HepG2 (cell line): Measurements from ENCODE around the gene ARSB. TPM values are rescaled to one million over a fixed set of nuclear protein-coding genes. Genes with fewer than 3 reads are reported as not detected.

Experiments used
- ATAC-seq: fragments of 200-7000 bp; cut with Tn5 transposase; 3 replicates; pipeline ENCODE4 v1.9.1; 2020; ENCODE audit warnings: mild to moderate bottlenecking, moderate library complexity
- BruUV-seq: library from RNA; stranded (reverse); fragments of 400-500 nt; replicated peaks from 2 replicates; lab custom pipeline; 2021; lab: Mats Ljungman, UMichigan
- CTCF ChIA-PET: fragments of 300-600 bp; formaldehyde crosslinking; extraction: SDS; loops from one replicate; lab custom pipeline; 2021; ENCODE audit warnings: low total read pairs, inconsistent platforms, low intra/inter-chr PET ratio; lab: Yijun Ruan, JAX
- POLR2A ChIA-PET: fragments of 350-600 bp; sonication (Branson Sonifier 250); formaldehyde crosslinking; loops from one replicate; lab custom pipeline; 2020; ENCODE audit warnings: antibody characterized with exemption, inconsistent platforms; lab: Yijun Ruan, JAX
- DNase-seq: peaks from one replicate; pipeline ENCODE4 v3.0.0-alpha.2; 2015; ENCODE audit warnings: low spot score
- FAIRE-seq: peaks from 3 replicates; lab custom pipeline; 2011; peaks lifted over from hg19 to GRCh38; lab: Jason Lieb, UNC
- H2AFZ ChIP-seq: one replicate; pipeline ENCODE4 v1.6.1; 2011; ENCODE audit warnings: low read length, inconsistent platforms
- H3K27ac ChIP-seq: fragments of 300-600 bp; 3 replicates; pipeline ENCODE4 v1.8.0; 2011; ENCODE audit warnings: mixed run types, mild to moderate bottlenecking, mixed read lengths, low read length, inconsistent platforms; ENCODE audit not compliant: insufficient read depth; ENCODE audit errors: extremely low read length
- H3K27me3 ChIP-seq, 2 experiments: fragments of 200-600 bp in 1 of 2; 2 replicates in 1 of 2; 3 replicates in 1 of 2; pipeline versions ENCODE4 v1.6.0 to v1.8.0; 2011; ENCODE audit warnings: low read length in 2 of 2, mild to moderate bottlenecking in 2 of 2, moderate library complexity in 2 of 2, inconsistent platforms in 1 of 2; ENCODE audit not compliant: insufficient read depth in 2 of 2, control insufficient read depth in 1 of 2
- H3K36me3 ChIP-seq, 2 experiments: fragments of 200-600 bp in 1 of 2; replicated peaks in 1 of 2; 2 replicates in 1 of 2; 3 replicates in 1 of 2; pipeline versions ENCODE4 v1.5.1 to v1.8.0; 2011; ENCODE audit warnings: low read length in 2 of 2, inconsistent platforms in 1 of 2; ENCODE audit not compliant: insufficient read depth in 2 of 2, control insufficient read depth in 1 of 2
- H3K4me1 ChIP-seq: 2 replicates; pipeline ENCODE4 v1.5.1; 2012; ENCODE audit warnings: low read length, inconsistent platforms; ENCODE audit not compliant: insufficient read depth
- H3K4me2 ChIP-seq: 2 replicates; pipeline ENCODE4 v1.6.0; 2011; ENCODE audit warnings: low read depth, low read length, inconsistent platforms
- H3K4me3 ChIP-seq, 3 experiments: fragments of 200-600 bp in 1 of 3; sonication (generic), shearing (Covaris generic) in 1 of 3; replicated peaks in 1 of 3; 2 replicates each; pipeline ENCODE4 v1.5.1; 2011 to 2016; ENCODE audit warnings: low read length in 3 of 3, inconsistent platforms in 2 of 3, low read depth in 2 of 3, mild to moderate bottlenecking in 2 of 3, control low read depth in 1 of 3, mixed read lengths in 1 of 3; ENCODE audit not compliant: insufficient read depth in 1 of 3
- H3K79me2 ChIP-seq: one replicate; pipeline ENCODE4 v1.6.1; 2011; ENCODE audit warnings: low read length, inconsistent platforms; ENCODE audit not compliant: insufficient read depth
- H3K9ac ChIP-seq: 2 replicates; pipeline ENCODE4 v1.6.0; 2011; ENCODE audit warnings: mild to moderate bottlenecking, low read depth, low read length, inconsistent platforms; ENCODE audit not compliant: insufficient read depth
- H3K9me3 ChIP-seq: 2 replicates; pipeline ENCODE4 v1.5.1; 2012; ENCODE audit warnings: mild to moderate bottlenecking, low read length
- H4K20me1 ChIP-seq: 2 replicates; pipeline ENCODE4 v1.6.0; 2011; ENCODE audit warnings: inconsistent platforms, mild to moderate bottlenecking, low read length, moderate library complexity; ENCODE audit not compliant: insufficient read depth
- ASH2L ChIP-seq: fragments of 300-600, 200-600 bp; sonication (generic); IDR thresholded peaks from 2 replicates; pipeline ENCODE4 v1.7.0; 2017; ENCODE audit warnings: low read depth, mild to moderate bottlenecking, moderate library complexity, mixed read lengths, low read length; ENCODE audit not compliant: insufficient read length
- ELF4 ChIP-seq: sonication (generic); formaldehyde crosslinking; IDR thresholded peaks from 2 replicates; pipeline ENCODE4 v1.5.0; 2020; ENCODE audit warnings: missing genetic modification reagents, mild to moderate bottlenecking, moderate library complexity, borderline replicate concordance
- KDM5B ChIP-seq: sonication (generic); formaldehyde crosslinking; IDR thresholded peaks from 2 replicates; pipeline ENCODE4 v1.4.0; 2020; ENCODE audit warnings: missing genetic modification reagents, mild to moderate bottlenecking, borderline replicate concordance
- PHF20 ChIP-seq: sonication (generic); formaldehyde crosslinking; IDR thresholded peaks from 2 replicates; pipeline ENCODE4 v1.5.0; 2020; ENCODE audit warnings: mild to moderate bottlenecking, missing genetic modification reagents
- ZNF230 ChIP-seq: sonication (generic); formaldehyde crosslinking; IDR thresholded peaks from 2 replicates; pipeline ENCODE4 v1.4.0; 2020; ENCODE audit warnings: mild to moderate bottlenecking, missing genetic modification reagents
- ZNF530 ChIP-seq: sonication (generic); formaldehyde crosslinking; IDR thresholded peaks from 2 replicates; pipeline ENCODE4 v1.5.0; 2020; ENCODE audit warnings: low read depth, mild to moderate bottlenecking, missing genetic modification reagents
- ZNF552 ChIP-seq: sonication (generic); formaldehyde crosslinking; IDR thresholded peaks from 2 replicates; pipeline ENCODE4 v1.9.0; 2022; ENCODE audit warnings: missing genetic modification reagents, mild to moderate bottlenecking, borderline replicate concordance
- ZNF761 ChIP-seq: sonication (generic); formaldehyde crosslinking; conservative IDR thresholded peaks from 2 replicates; pipeline ENCODE4 v1.4.0; 2020; ENCODE audit warnings: mild to moderate bottlenecking, missing genetic modification reagents
- WGBS: methylation state at CpG from one replicate; pipeline ENCODE4 v1.1.6; 2017; ENCODE audit warnings: low lambda C conversion rate; 5-methylcytosine and 5-hydroxymethylcytosine counted together
- in situ Hi-C: cut with HindIII; loops from 2 replicates; pipeline ENCODE4 v1.10.0; 2017; ENCODE audit warnings: low pct_unique_long_range_greater_than_20kb; ENCODE audit not compliant: extremely low pct_ligation_motif_present
- intact Hi-C: fragments of 100-400 bp; cut with micrococcal nuclease; formaldehyde crosslinking; loops from one replicate; pipeline ENCODE4 v1.10.0; 2022; ENCODE audit not compliant: unreplicated experiment
- polyA plus RNA-seq, 8 experiments: library from polyadenylated mRNA; depleted of rRNA in 3 of 8; stranded (reverse) in 7 of 8; unstranded in 1 of 8; fragments of >200 nt; fragmentation: Illumina TruSeq in 4 of 8; extraction: Trizol in 4 of 8; gene quantifications; 2 replicates each; pipeline versions ENCODE4 v1.2.1 to v1.2.3, GENCODE V29; 2011 to 2016; ENCODE audit warnings: low read depth in 4 of 8, missing spikeins in 1 of 8, mixed read lengths in 1 of 8; ENCODE audit not compliant: insufficient read depth in 1 of 8
- total RNA-seq, 5 experiments: library from RNA; depleted of rRNA; stranded (reverse); fragments of >200 nt; fragmentation: Illumina TruSeq; extraction: Trizol; gene quantifications; 2 replicates each; pipeline ENCODE4 v1.2.3, GENCODE V29; 2016; ENCODE audit warnings: low read depth in 1 of 5

The ARSB gene
- total and polyA plus RNA-seq, 2 of the 13 experiments (the other 11 are each of a cell fraction or from before 2014, with no cell fraction given) = 52.6 to 66.4 TPM

DNA sequence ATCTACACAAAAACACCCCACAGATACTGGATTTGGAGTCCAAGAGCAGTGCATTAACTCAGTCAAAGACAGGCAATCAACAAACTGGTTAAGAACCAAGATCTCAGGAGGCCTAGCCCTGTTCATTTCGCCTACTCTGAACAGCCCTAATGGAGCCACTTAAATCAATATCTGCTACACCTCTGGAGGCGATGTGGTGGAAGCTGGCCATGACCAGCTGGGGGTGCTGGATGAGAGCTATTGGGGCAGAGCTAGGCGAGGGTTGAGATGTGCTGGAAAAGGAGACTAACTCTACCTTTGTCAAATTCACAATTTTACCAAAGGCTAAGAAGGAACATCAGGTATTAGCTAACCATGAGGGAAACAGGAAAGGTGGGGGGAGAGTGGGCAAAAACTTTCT lies 23.3 kb upstream of the ARSB start (continued):
- TF ChIP-seq ELF4 (CRISPR knock-in tag) (no peak), KDM5B (CRISPR knock-in tag) (no peak), ZNF761 (CRISPR knock-in tag) (no peak), ZNF552 (CRISPR knock-in tag) (no peak), PHF20 (no peak)
- TF ChIP-seq, all 625 proteins: peak for 0

DNA sequence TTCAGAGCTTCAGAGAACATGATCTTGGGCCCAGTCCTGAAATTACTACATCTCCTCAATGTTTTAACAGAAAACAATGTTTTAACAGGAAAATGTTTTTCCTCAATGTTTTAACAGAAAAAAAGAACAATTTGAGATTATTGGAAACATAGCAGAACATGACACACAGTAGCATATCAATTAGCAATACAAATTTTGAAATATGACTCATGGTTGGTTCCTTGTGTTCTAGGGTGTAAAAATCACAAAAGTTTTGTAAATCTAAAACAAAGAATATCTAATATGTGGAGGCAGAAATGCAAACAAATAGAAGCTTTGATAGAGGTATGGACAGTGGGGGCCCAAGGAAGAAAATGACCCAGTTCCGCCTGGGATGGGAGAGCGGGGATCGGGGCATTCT lies 22.8 kb upstream of the ARSB start:
- no peak overlapping the region for H3K27ac ChIP-seq
- FAIRE-seq (no peak), DNase-seq (no peak)
- H3K9ac ChIP-seq = no peak overlapping the region
- WGBS = 81% methylated on average over 3 of the region's 3 CpGs
- H3K79me2 ChIP-seq = no peaks in the 10 kb centered on the region
- no peaks in the 10 kb centered on the region for H3K27me3 ChIP-seq
- H3K4me3 ChIP-seq = no peak overlapping the region
- 0 out of 2 replicates have a peak, but pooled peaks cover 4% of the 10 kb centered on the region for H3K9me3 ChIP-seq
- intact Hi-C loops = no loop called here
- no peaks in the 10 kb centered on the region for H4K20me1 ChIP-seq
- no peak overlapping the region for H2AFZ ChIP-seq
- BruUV-seq = no TSS peak
- H3K36me3 ChIP-seq = no peaks in the 10 kb centered on the region
- no peak overlapping the region for H3K4me2 ChIP-seq
- POLR2A ChIA-PET = no interaction called here
- TF ChIP-seq ASH2L = no peak
- TF ChIP-seq ZNF530 (CRISPR knock-in tag) = no peak
- TF ChIP-seq ZNF230 (CRISPR knock-in tag) = no peak
- TF ChIP-seq, all 625 proteins: peak for 0
- peaks cover 22% of the 10 kb centered on the region for H3K4me1 ChIP-seq
- in situ Hi-C loops = loop anchor here (25.0 kb wide), 1 partner anchor 454 kb away; no protein-coding TSS in a partner anchor
- CTCF ChIA-PET = no interaction called here
- no peak for ATAC-seq
